Measurements from ENCODE around the gene S100P.

GRCh38 chr4:6694177-6694901 is 661 bp downstream of the S100P start:
- TF ChIP-seq CTCF (conservative IDR thresholded peaks at IDR 0.05; ENCODE audit: low read length): no peak
- no peak for TF ChIP-seq EZH2phosphoT487 (IDR thresholded peaks at IDR 0.05; ENCODE audit: borderline replicate concordance)

Measured in Loucy (cell line).